ENCODE data around the gene WDR33. TPM values are rescaled to one million over a fixed set of nuclear protein-coding genes. Genes with fewer than 3 reads are reported as not detected.

The WDR33 gene
- total RNA-seq, 1 donor: 25.7 TPM

DNA sequence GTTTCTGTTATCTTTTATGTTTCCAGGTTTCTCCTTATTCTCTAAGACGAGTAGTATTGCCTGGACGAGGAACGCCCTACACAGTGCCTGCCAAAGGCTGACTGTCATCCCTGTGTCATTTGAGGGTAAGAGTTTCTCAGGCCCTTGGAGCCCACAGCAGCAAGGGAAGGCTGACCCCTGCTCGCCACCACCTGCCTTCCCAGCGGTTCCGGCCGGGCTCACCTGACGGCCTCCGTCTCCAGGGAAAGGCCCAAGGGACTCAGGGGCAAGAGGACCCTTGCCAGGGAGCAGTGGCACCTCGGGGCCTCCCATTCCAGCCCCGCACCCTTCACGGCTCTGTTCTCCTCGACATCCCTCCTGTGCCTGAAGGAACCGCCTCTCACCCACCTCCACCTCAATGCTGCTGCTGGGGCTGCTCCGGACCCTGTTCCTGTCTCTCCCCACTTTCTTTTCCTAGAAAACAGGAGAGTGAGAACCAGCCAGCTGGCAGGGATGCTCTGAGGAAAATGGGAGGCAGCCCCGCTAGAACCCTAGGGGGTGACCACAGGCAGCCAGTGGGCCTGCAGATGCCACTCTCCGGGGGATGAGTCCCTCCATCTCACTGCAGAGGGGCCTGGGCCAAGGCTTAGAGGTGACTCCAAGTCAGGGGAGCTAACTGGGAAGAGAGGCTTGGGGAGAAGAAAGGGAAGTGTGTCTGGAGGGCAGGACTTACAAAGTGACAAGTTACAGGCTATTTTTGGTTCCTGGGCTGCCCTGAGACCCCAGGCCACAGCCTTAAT lies 137.5 kb downstream of the WDR33 start:
- H3K4me2 ChIP-seq (ENCODE audit: insufficient read depth, low read length): peak overlapping the region; percentile 73

GRCh38 chr2:127672341-127673224 lies 138.4 kb downstream of the WDR33 start:
- peak; percentile 92 for DNase-seq (ENCODE audit: insufficient read length, low spot score, missing footprints)
- Histone ChIP-seq H3K4me2 (ENCODE audit: insufficient read depth, low read length) (no peak overlapping the region), H3K9me3 (ENCODE audit: low read depth, low read length) (no peaks in the 10 kb centered on the region), H3K27me3 (ENCODE audit: insufficient read depth, low read length) (peaks cover 34% of the 10 kb centered on the region), H3K4me3 (ENCODE audit: insufficient read depth, low read length) (no peak overlapping the region), H3K36me3 (ENCODE audit: insufficient read depth, low read length) (no peaks in the 10 kb centered on the region), H2AFZ (ENCODE audit: low read length) (no peak overlapping the region), H3K79me2 (ENCODE audit: insufficient read depth, low read length) (no peaks in the 10 kb centered on the region), H3K4me1 (ENCODE audit: insufficient read depth, low read length) (peaks cover 7% of the 10 kb centered on the region), H4K20me1 (ENCODE audit: insufficient read depth, low read length) (peaks cover 2% of the 10 kb centered on the region), H3K27ac (ENCODE audit: low read depth, low read length) (no peak overlapping the region)
- no peak for TF ChIP-seq CTCF (IDR thresholded peaks at IDR 0.05; ENCODE audit: extremely low read depth, low read depth, low read length)

More for the DNA sequence above, 137.5 kb downstream of the WDR33 start:
- H3K27ac ChIP-seq (ENCODE audit: low read depth, low read length): no peak overlapping the region
- no peaks in the 10 kb centered on the region for H3K9me3 ChIP-seq (ENCODE audit: low read depth, low read length)
- no peak for TF ChIP-seq CTCF (IDR thresholded peaks at IDR 0.05; ENCODE audit: extremely low read depth, low read depth, low read length)
- peaks cover 2% of the 10 kb centered on the region for H4K20me1 ChIP-seq (ENCODE audit: insufficient read depth, low read length)
- DNase-seq (ENCODE audit: insufficient read length, low spot score, missing footprints): peak; percentile 89
- H3K79me2 ChIP-seq (ENCODE audit: insufficient read depth, low read length): no peaks in the 10 kb centered on the region
- H3K36me3 ChIP-seq (ENCODE audit: insufficient read depth, low read length): no peaks in the 10 kb centered on the region
- no peak overlapping the region for H2AFZ ChIP-seq (ENCODE audit: low read length)
- peaks cover 7% of the 10 kb centered on the region for H3K4me1 ChIP-seq (ENCODE audit: insufficient read depth, low read length)
- H3K27me3 ChIP-seq (ENCODE audit: insufficient read depth, low read length): peaks cover 38% of the 10 kb centered on the region
- H3K4me3 ChIP-seq (ENCODE audit: insufficient read depth, low read length): no peak overlapping the region

DNA sequence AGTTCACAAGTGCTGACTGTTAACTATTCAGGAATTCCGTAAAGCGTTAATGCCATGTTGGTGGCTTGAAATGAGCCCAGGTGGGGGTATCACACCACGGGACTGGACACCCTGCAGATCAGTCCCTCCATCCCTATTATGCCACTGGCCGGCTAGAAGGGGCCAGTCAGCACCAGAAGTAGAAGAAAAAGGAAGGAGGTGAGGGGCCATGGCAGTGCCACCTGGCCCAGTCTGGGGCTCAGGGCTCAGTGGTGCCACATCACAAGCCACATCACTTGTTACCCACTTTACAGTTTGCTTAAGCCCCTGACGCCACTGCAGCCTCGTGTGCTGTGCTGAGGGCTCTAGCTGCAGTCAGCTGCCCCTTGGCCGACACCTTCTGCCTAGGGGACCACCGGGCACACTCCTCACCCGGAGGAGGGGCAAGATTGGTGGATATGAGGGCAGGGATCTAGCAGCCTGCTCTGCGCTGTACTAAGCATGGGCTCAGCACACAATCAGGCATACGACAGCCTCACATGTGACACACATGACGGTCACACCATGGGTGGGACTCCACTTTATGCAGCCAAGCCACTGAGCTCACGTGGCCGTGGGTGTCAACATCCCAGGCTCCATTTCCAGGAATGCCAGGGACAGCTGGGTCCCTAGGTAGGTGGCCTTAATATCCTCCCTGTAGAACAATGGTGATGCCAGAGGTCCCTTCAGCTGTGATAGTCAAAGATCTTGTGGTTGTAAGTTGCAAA lies 139.2 kb downstream of the WDR33 start:
- Histone ChIP-seq H3K27ac (ENCODE audit: low read depth, low read length) (no peak overlapping the region), H3K27me3 (ENCODE audit: insufficient read depth, low read length) (peaks cover 33% of the 10 kb centered on the region), H2AFZ (ENCODE audit: low read length) (no peak overlapping the region), H3K9me3 (ENCODE audit: low read depth, low read length) (no peaks in the 10 kb centered on the region), H3K79me2 (ENCODE audit: insufficient read depth, low read length) (no peaks in the 10 kb centered on the region), H3K4me3 (ENCODE audit: insufficient read depth, low read length) (no peak overlapping the region), H3K4me1 (ENCODE audit: insufficient read depth, low read length) (peaks cover 7% of the 10 kb centered on the region), H3K36me3 (ENCODE audit: insufficient read depth, low read length) (no peaks in the 10 kb centered on the region), H4K20me1 (ENCODE audit: insufficient read depth, low read length) (peaks cover 2% of the 10 kb centered on the region), H3K4me2 (ENCODE audit: insufficient read depth, low read length) (no peak overlapping the region)
- no peak for TF ChIP-seq CTCF (IDR thresholded peaks at IDR 0.05; ENCODE audit: extremely low read depth, low read depth, low read length)
- peak; percentile 45 for DNase-seq (ENCODE audit: insufficient read length, low spot score, missing footprints)

All from osteoblast (primary cell).